Activated CD4-positive, CD25-positive, alpha-beta regulatory T cell treated with anti-CD3 and anti-CD28 coated beads, Interleukin-2, amount 50 U/mL, for 24 hours (primary cell): ENCODE data around the gene DSCAML1.

Experiments used
- ATAC-seq, 2 donors: fragments of 150-1000 bp; cut with Tn5 transposase; one replicate each; pipeline ENCODE4 v1.10.0; 2021; ENCODE audit warnings: mild to moderate bottlenecking in 1 of 2, moderate library complexity in 1 of 2

Gene DSCAML1

GRCh38 chr11:117631336-117632140 lies 165.5 kb downstream of the DSCAML1 start:
- ATAC-seq, result no peak

- ATAC-seq, result no peak
Measured at GRCh38 chr11:117629891-117630538, 167.0 kb downstream of the DSCAML1 start.

- no peak for ATAC-seq
Measured at GRCh38 chr11:117629146-117629545, 167.9 kb downstream of the DSCAML1 start.

GRCh38 chr11:117627259-117627658 lies 169.8 kb downstream of the DSCAML1 start:
- ATAC-seq, result no peak

- ATAC-seq, result no peak
Measured at GRCh38 chr11:117626576-117626975, 170.4 kb downstream of the DSCAML1 start.

- ATAC-seq, result no peak
Measured at GRCh38 chr11:117625237-117625636, 171.8 kb downstream of the DSCAML1 start.

GRCh38 chr11:117623831-117624271 lies 173.2 kb downstream of the DSCAML1 start:
- ATAC-seq, result no peak

GRCh38 chr11:117621226-117621625 lies 175.8 kb downstream of the DSCAML1 start:
- ATAC-seq, result no peak

- no peak for ATAC-seq
Measured at GRCh38 chr11:117620659-117621058, 176.4 kb downstream of the DSCAML1 start.

GRCh38 chr11:117620086-117620485 lies 176.9 kb downstream of the DSCAML1 start:
- ATAC-seq, result no peak

- no peak for ATAC-seq
Measured at GRCh38 chr11:117619661-117620060, 177.4 kb downstream of the DSCAML1 start.

GRCh38 chr11:117618982-117619355 lies 178.0 kb downstream of the DSCAML1 start:
- no peak for ATAC-seq

- no peak for ATAC-seq
Measured at GRCh38 chr11:117618302-117618981, 178.6 kb downstream of the DSCAML1 start.

GRCh38 chr11:117616979-117617378 lies 180.0 kb downstream of the DSCAML1 start:
- no peak for ATAC-seq

- ATAC-seq, result no peak
Measured at GRCh38 chr11:117614728-117615127, 182.3 kb downstream of the DSCAML1 start.

- no peak for ATAC-seq
Measured at GRCh38 chr11:117613521-117613920, 183.5 kb downstream of the DSCAML1 start.

- no peak for ATAC-seq
Measured at GRCh38 chr11:117612177-117612576, 184.8 kb downstream of the DSCAML1 start.

- ATAC-seq, result no peak
Measured at GRCh38 chr11:117610901-117611300, 186.1 kb downstream of the DSCAML1 start.

GRCh38 chr11:117610045-117610444 lies 187.0 kb downstream of the DSCAML1 start:
- ATAC-seq, result peak in 1 of 2 donors; percentile 32

- no peak for ATAC-seq
Measured at GRCh38 chr11:117607449-117607848, 189.6 kb downstream of the DSCAML1 start.

- ATAC-seq, result peak in 1 of 2 donors; percentile 28
Measured at GRCh38 chr11:117606790-117607189, 190.2 kb downstream of the DSCAML1 start.

- peak; percentile 65 to 70 for ATAC-seq
Measured at GRCh38 chr11:117606211-117606610, 190.8 kb downstream of the DSCAML1 start.

- ATAC-seq, result no peak
Measured at GRCh38 chr11:117605331-117605730, 191.7 kb downstream of the DSCAML1 start.
